GM18951 (cell line): Measurements from ENCODE around the gene PTPN3.

Experiments used
- POLR2A ChIP-seq: IDR thresholded peaks from 4 replicates; pipeline ENCODE4 v1.6.1; 2011; ENCODE audit warnings: mild to moderate bottlenecking; ENCODE audit not compliant: insufficient read length, insufficient read depth; ENCODE audit errors: extremely low read depth
- in situ Hi-C: fragments of 300-500 bp; cut with MboI; formaldehyde crosslinking; loops from one replicate; pipeline ENCODE4 v1.12.0; 2022; ENCODE audit warnings: low sequenced_read_pairs, mixed read lengths, inconsistent platforms; ENCODE audit not compliant: unreplicated experiment

The PTPN3 gene

DNA sequence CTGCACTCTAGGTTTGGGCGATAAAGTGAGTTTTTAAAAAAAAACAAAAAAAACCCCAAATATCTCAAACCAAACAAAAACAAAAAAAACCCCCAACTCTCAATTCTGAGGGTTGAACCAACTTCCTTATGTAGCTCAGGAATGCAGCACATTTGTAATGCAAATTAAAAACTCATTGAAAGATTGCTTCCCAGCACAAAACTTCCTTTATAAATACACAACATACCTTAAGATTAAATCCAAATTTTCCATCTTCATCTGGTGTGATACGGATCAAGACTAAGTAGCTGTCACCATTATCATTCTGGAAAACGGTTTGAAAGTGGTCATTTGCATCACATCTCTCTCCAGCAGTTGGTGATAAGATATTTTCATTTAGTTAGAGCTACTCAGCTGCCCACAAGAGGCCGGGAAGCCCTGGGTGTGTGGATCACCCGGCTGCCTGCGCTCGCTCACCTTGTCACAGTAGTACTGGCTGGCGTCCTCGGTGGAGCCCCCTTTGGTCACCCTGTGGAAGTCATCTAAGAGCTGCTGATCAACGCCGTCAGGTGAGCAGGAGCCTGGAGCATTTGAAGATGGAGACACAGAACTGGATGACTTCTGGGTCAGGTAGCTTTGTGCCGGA is 88.2 kb downstream of the PTPN3 start:
- in situ Hi-C loops: no loop called here
- no peak for TF ChIP-seq POLR2A

DNA sequence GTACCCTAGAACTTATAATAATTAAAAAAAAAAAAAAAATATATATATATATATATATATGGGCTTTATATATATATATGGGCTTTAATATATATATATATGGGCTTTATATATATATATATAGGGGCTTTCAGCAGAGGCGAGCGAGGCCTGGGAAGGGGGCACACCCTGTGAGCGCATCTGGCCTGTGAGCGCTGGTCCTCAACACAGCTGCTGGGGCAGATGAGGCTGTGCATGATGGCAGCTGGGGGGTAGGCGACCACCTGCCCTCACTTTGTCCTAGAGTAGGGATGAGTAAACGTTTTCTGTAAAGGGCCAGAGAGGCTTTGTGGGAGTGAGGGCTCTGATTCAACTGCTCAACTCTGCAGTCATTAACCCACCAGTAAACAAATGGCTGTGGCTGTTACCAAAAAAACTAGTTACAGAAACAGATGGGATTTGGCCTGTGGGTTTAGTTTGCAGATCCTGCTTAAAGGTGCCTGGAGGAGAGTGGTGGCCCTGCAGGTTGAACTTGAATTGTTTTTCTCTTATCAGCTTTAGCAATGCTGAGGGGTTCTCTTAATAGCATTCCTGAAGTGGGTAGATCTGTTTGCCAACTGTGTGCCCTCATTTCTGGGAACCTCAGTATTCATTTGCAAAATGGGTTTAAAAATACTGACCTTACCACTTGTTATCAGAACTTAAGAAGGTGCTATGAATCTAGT is 89.2 kb downstream of the PTPN3 start:
- in situ Hi-C loops: no loop called here
- no peak for TF ChIP-seq POLR2A

GRCh38 chr9:109403766-109404320 is 94.3 kb downstream of the PTPN3 start:
- no peak for TF ChIP-seq POLR2A
- in situ Hi-C loops: no loop called here

DNA sequence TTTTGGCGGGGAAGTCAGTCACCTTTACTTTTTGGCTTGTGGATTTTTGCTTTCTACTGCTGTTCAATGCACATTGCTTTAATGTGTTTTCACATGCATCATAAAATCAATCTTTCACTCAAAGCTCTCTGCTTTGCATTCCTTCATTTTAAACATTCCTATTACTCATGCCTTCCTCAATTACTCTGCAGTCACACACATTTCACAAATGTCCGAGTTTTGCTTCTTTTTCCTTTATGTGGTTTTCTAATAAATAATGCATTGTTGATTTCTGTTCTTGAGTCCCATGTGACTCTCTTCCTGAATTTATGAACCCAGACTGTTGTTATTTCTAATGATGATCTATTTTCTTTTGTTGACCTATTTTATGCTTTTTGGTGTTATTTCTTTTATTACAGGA is 95.0 kb downstream of the PTPN3 start:
- in situ Hi-C loops: no loop called here
- TF ChIP-seq POLR2A: no peak

DNA sequence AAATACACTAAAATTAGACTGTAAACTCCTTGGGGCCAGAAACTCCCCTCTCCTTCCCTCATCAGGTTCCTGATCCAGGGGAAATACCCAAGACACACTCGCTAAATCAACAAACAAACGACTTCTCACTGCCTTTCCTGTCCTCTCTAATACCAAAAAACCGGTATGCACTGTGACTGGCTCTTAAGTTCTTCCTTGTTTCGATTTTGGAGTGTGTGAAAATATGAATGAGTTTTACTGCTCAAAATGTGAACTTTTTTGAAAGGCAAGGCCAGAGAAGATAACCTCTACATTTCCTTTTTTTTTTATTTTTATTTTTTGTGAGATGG is 96.2 kb downstream of the PTPN3 start:
- no peak for TF ChIP-seq POLR2A
- in situ Hi-C loops: no loop called here

DNA sequence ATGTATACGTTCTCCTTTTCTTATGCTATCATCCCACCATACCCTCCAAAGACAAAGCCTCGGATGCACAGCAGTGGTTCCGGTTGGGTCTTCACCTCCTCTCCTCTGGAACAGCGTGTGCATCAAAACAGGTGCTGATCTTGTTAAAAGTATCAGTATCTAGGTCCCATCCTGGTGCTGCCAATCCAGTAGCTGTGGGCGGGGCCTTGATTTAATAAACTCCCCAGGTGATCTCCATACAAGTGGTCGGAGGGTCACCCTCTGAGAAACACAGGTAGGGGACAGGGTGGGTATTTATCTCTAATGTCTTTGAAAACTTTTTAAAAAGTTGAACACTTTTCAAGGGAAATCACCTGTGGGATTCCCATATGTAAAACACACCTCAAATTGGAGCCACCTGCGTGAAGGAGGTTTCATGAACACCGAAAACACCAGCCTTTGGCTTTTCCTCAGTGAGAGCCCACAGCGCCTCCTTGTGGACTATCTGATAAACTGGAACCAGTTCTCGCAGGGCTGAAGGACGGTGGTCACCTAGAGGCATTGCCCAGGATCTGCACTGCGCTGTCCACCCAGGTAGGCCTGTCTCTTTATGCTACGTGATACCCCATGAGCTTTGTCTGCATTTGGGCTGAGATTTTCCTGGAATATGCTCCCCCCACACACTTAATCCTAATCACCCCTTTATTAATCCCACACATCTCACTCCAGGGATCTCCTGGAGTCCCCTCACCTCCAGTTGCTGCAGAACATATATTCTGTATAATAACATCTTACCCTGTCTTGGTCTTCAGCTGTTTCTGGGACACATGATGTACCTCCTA is 96.7 kb downstream of the PTPN3 start:
- in situ Hi-C loops: no loop called here

GRCh38 chr9:109399258-109399767 is 98.8 kb downstream of the PTPN3 start:
- TF ChIP-seq POLR2A: no peak
- in situ Hi-C loops: no loop called here

More for the DNA sequence above, 96.7 kb downstream of the PTPN3 start:
- TF ChIP-seq POLR2A: no peak

GRCh38 chr9:109391176-109391575 is 106.9 kb downstream of the PTPN3 start:
- in situ Hi-C loops: no loop called here
- TF ChIP-seq POLR2A: no peak

- no peak for TF ChIP-seq POLR2A
- in situ Hi-C loops: no loop called here
Observed at GRCh38 chr9:109387856-109388255, 110.3 kb downstream of the PTPN3 start.

GRCh38 chr9:109387206-109387605 is 110.9 kb downstream of the PTPN3 start:
- TF ChIP-seq POLR2A: no peak

GRCh38 chr9:109385499-109385898 is 112.6 kb downstream of the PTPN3 start:
- in situ Hi-C loops: no loop called here

More at GRCh38 chr9:109387206-109387605, 110.9 kb downstream of the PTPN3 start:
- in situ Hi-C loops: no loop called here

GRCh38 chr9:109383947-109384346 is 114.2 kb downstream of the PTPN3 start:
- no peak for TF ChIP-seq POLR2A
- in situ Hi-C loops: no loop called here

More at GRCh38 chr9:109385499-109385898, 112.6 kb downstream of the PTPN3 start:
- TF ChIP-seq POLR2A: no peak

DNA sequence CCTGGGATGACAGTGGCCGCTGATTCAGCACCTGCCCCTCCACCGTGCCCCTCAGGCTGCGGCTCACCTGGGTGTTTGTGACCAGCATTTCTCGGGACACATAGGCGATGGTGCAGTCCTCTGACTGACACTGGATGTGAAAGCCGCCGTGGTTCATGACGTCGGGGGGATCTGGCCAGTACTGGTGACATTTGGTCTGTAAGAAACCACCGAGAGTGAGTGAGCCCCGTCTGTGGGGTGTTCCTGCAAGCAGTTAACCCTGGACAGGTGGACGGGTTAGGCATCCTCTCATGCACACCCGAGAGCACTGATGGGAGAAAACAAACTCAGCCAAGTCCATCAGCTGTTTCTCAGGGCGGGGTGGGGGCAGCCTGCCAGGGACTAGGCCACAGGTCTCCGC is 114.8 kb downstream of the PTPN3 start:
- in situ Hi-C loops: no loop called here
- TF ChIP-seq POLR2A: no peak
